Ishikawa (cell line): Measurements from ENCODE around the gene ACAD11.

ENCODE experiments used
- CEBPB ChIP-seq: IDR thresholded peaks from 2 replicates; pipeline ENCODE4 v1.6.1; 2012
- CREB1 ChIP-seq: IDR thresholded peaks from 2 replicates; pipeline ENCODE4 v1.6.1; 2012; ENCODE audit warnings: low read depth
- EGR1 ChIP-seq: IDR thresholded peaks from 2 replicates; pipeline ENCODE4 v1.6.1; 2012
- EP300 ChIP-seq: IDR thresholded peaks from 2 replicates; pipeline ENCODE4 v1.6.1; 2012; ENCODE audit warnings: borderline replicate concordance
- FOXM1 ChIP-seq: IDR thresholded peaks from 2 replicates; pipeline ENCODE4 v1.6.1; 2012; ENCODE audit warnings: low read depth, borderline replicate concordance
- MAX ChIP-seq: IDR thresholded peaks from 2 replicates; pipeline ENCODE4 v1.6.1; 2012
- NFIC ChIP-seq: IDR thresholded peaks from 2 replicates; pipeline ENCODE4 v1.6.1; 2012
- RAD21 ChIP-seq: IDR thresholded peaks from 2 replicates; pipeline ENCODE4 v1.6.1; 2012; ENCODE audit warnings: low read depth
- REST ChIP-seq: IDR thresholded peaks from 2 replicates; pipeline ENCODE4 v1.6.1; 2012; ENCODE audit warnings: low read depth, mild to moderate bottlenecking
- TAF1 ChIP-seq: IDR thresholded peaks from 2 replicates; pipeline ENCODE4 v1.6.1; 2012; ENCODE audit warnings: low read depth, mild to moderate bottlenecking
- TCF12 ChIP-seq: IDR thresholded peaks from 2 replicates; pipeline ENCODE4 v1.6.1; 2012; ENCODE audit warnings: low read depth
- TEAD4 ChIP-seq: IDR thresholded peaks from 2 replicates; pipeline ENCODE4 v1.6.1; 2012
- USF1 ChIP-seq: IDR thresholded peaks from 2 replicates; pipeline ENCODE4 v1.6.1; 2012
- YY1 ChIP-seq: IDR thresholded peaks from 2 replicates; pipeline ENCODE4 v1.6.1; 2012; ENCODE audit warnings: low read depth
- ZBTB7A ChIP-seq: IDR thresholded peaks from 2 replicates; pipeline ENCODE4 v1.6.1; 2012; ENCODE audit warnings: low read depth

The ACAD11 gene

GRCh38 chr3:132549890-132550578 lies 109.6 kb downstream of the ACAD11 start:
- no peak for TF ChIP-seq ZBTB7A
- TF ChIP-seq CEBPB: no peak
- TF ChIP-seq FOXM1: no peak
- no peak for TF ChIP-seq TAF1

- TF ChIP-seq RAD21: no peak
- TF ChIP-seq REST: no peak
- no peak for TF ChIP-seq YY1
- TF ChIP-seq TCF12: no peak
- TF ChIP-seq TEAD4: no peak
- no peak for TF ChIP-seq CEBPB
- no peak for TF ChIP-seq EGR1
- TF ChIP-seq ZBTB7A: no peak
- TF ChIP-seq FOXM1: no peak
- TF ChIP-seq MAX: no peak
- no peak for TF ChIP-seq TAF1
- no peak for TF ChIP-seq USF1
- no peak for TF ChIP-seq NFIC
- no peak for TF ChIP-seq EP300
- TF ChIP-seq CREB1: no peak
Measured at GRCh38 chr3:132549169-132549568, 110.4 kb downstream of the ACAD11 start.

- TF ChIP-seq FOXM1: no peak
- 0 out of 2 replicates have a peak, but pooled peaks have one; percentile 8 for TF ChIP-seq CEBPB
Measured at GRCh38 chr3:132545471-132545870, 114.1 kb downstream of the ACAD11 start.

GRCh38 chr3:132544130-132544529 lies 115.5 kb downstream of the ACAD11 start:
- TF ChIP-seq MAX (no peak), REST (no peak), CREB1 (no peak), EP300 (no peak), TCF12 (no peak), TAF1 (no peak), CEBPB (no peak), RAD21 (no peak)

GRCh38 chr3:132543011-132543739 lies 116.4 kb downstream of the ACAD11 start:
- TF ChIP-seq ZBTB7A (no peak), TCF12 (no peak), TEAD4 (no peak), RAD21 (no peak), MAX (no peak), USF1 (no peak), FOXM1 (no peak), YY1 (no peak), NFIC (no peak), EGR1 (no peak), REST (no peak), EP300 (no peak), CREB1 (no peak)
